ENCODE results near the gene CCDC141. TPM values are rescaled to one million over a fixed set of nuclear protein-coding genes. Genes with fewer than 3 reads are reported as not detected.

Gene CCDC141
- total RNA-seq, 1 donor: not detected

DNA sequence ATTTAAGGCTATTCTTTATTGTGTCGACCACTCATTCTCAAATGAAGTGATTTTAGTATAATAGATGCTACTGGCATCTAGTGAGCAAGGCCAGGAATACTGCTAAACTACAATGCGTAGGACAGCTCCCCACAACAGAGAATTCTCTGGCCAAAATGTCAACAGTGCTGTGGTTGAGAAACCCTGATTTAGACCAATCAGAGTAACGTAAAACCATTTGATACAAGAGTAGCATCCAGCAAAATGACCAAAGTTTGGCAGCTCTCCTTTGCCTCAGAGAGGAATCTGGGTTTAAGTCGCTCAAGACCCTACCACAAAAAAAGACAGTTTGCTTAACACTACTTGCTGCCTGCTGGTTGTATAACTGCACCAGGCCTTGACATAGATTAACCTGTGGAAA, 205.7 kb downstream of the CCDC141 start:
- TF ChIP-seq, protein P1, sequence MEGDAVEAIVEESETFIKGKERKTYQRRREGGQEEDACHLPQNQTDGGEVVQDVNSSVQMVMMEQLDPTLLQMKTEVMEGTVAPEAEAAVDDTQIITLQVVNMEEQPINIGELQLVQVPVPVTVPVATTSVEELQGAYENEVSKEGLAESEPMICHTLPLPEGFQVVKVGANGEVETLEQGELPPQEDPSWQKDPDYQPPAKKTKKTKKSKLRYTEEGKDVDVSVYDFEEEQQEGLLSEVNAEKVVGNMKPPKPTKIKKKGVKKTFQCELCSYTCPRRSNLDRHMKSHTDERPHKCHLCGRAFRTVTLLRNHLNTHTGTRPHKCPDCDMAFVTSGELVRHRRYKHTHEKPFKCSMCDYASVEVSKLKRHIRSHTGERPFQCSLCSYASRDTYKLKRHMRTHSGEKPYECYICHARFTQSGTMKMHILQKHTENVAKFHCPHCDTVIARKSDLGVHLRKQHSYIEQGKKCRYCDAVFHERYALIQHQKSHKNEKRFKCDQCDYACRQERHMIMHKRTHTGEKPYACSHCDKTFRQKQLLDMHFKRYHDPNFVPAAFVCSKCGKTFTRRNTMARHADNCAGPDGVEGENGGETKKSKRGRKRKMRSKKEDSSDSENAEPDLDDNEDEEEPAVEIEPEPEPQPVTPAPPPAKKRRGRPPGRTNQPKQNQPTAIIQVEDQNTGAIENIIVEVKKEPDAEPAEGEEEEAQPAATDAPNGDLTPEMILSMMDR (IDR thresholded peaks at IDR 0.05; ENCODE audit: insufficient read depth, low read depth, low read length): no peak
- no peak for DNase-seq (ENCODE audit: low read depth)
- H3K4me3 ChIP-seq (ENCODE audit: low read depth, low read length): no peak overlapping the region

DNA sequence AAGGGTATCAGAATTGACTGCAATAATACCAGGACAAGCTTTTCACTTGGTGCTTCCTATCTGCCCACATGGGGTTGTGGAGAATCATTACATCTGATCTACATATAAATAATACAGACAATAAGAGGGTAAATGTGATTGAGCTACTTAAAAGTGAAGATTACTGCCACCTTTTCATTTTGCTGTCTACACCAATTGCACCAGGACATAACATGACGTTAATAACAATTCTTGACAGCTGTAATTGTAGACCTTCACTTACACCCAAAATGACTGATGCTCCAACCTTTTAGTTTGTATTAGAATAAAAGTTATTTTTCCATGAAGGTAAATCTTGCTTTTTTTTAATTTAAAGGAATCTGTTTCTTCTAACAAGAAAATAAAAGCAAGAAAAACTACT, 206.2 kb downstream of the CCDC141 start:
- no peak overlapping the region for H3K4me3 ChIP-seq (ENCODE audit: low read depth, low read length)
- TF ChIP-seq, protein P1 (IDR thresholded peaks at IDR 0.05; ENCODE audit: insufficient read depth, low read depth, low read length): no peak
- no peak for DNase-seq (ENCODE audit: low read depth)

- TF ChIP-seq, protein P1 (IDR thresholded peaks at IDR 0.05; ENCODE audit: insufficient read depth, low read depth, low read length): no peak
- DNase-seq (ENCODE audit: low read depth): no peak
- H3K4me3 ChIP-seq (ENCODE audit: low read depth, low read length): no peak overlapping the region
These were observed 213.1 kb downstream of the CCDC141 start for GRCh38 chr2:178836807-178837206.

GRCh38 chr2:178834086-178834485, 215.9 kb downstream of the CCDC141 start:
- DNase-seq (ENCODE audit: low read depth): no peak
- TF ChIP-seq, protein P1 (IDR thresholded peaks at IDR 0.05; ENCODE audit: insufficient read depth, low read depth, low read length): no peak
- no peak overlapping the region for H3K4me3 ChIP-seq (ENCODE audit: low read depth, low read length)

DNA sequence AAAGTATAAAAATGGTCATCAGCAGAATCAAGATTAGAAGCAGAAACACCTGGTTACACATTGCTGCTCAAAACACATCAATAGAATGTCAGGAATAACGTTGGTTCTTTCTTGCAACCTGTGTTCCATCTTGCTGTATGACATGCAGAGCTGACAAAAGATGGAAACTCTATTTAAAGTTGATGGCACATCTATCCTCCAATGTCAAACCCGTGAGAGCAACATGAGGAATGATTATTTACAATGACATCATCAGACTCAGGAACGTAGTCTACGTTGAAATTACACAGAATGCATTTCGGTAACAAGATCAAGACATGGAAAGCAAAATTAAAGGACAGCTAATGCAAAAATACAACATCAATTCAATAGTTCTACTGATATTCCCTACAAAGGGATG, 216.6 kb downstream of the CCDC141 start:
- TF ChIP-seq, protein P1 (IDR thresholded peaks at IDR 0.05; ENCODE audit: insufficient read depth, low read depth, low read length): no peak
- H3K4me3 ChIP-seq (ENCODE audit: low read depth, low read length): no peak overlapping the region
- DNase-seq (ENCODE audit: low read depth): no peak

- no peak for DNase-seq (ENCODE audit: low read depth)
- TF ChIP-seq, protein P1 (IDR thresholded peaks at IDR 0.05; ENCODE audit: insufficient read depth, low read depth, low read length): no peak
- no peak overlapping the region for H3K4me3 ChIP-seq (ENCODE audit: low read depth, low read length)
These were observed 219.5 kb downstream of the CCDC141 start for GRCh38 chr2:178830451-178830850.

DNA sequence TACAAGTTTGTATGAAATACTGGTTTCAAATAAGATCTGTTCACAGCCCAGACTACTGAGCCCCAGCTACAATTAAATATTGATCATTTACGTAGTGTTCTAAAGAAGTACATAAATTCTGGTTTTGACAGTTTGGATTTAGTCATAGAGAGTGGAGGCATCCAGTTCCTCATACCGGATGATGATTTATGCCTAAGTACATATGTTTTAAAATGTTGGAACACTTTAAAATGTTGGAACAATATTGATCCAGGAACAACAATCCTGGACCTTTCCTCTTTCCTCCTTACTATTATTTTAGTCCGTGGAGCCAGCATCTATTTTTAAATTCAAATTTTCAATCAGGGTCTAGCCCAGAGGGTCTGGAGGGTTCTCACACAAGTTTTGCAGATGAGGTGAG, 220.0 kb downstream of the CCDC141 start:
- DNase-seq (ENCODE audit: low read depth): no peak
- no peak overlapping the region for H3K4me3 ChIP-seq (ENCODE audit: low read depth, low read length)
- TF ChIP-seq, protein P1 (IDR thresholded peaks at IDR 0.05; ENCODE audit: insufficient read depth, low read depth, low read length): no peak
